Measurements from ENCODE around the gene CRYGN.

DNA sequence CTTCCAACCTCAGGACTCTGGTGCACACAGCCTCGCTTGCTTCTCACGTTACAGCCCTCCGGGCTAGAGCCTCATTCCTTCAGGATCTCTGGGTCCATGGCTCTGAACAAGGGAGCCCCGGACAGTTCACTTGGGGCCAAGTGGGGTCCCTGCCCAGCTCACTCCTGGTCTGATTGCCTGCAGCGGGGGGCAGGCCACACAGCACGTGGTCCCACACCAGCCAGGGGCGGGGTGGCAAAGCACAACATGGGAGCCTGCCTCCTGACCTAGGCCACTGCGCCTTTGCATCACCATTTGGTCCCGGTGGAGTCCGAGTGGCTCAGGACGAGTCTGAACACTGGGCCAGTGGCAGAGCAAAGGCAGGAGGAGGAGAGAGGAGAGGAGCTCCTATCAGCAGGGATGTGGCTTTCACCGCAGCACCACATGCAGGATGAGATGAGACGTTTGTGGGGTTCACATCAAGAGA is 13.4 kb upstream of the CRYGN start:
- TF ChIP-seq, protein P1, sequence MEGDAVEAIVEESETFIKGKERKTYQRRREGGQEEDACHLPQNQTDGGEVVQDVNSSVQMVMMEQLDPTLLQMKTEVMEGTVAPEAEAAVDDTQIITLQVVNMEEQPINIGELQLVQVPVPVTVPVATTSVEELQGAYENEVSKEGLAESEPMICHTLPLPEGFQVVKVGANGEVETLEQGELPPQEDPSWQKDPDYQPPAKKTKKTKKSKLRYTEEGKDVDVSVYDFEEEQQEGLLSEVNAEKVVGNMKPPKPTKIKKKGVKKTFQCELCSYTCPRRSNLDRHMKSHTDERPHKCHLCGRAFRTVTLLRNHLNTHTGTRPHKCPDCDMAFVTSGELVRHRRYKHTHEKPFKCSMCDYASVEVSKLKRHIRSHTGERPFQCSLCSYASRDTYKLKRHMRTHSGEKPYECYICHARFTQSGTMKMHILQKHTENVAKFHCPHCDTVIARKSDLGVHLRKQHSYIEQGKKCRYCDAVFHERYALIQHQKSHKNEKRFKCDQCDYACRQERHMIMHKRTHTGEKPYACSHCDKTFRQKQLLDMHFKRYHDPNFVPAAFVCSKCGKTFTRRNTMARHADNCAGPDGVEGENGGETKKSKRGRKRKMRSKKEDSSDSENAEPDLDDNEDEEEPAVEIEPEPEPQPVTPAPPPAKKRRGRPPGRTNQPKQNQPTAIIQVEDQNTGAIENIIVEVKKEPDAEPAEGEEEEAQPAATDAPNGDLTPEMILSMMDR (IDR thresholded peaks at IDR 0.05): no peak
- TF ChIP-seq POLR2A (IDR thresholded peaks at IDR 0.05): no peak

All from esophagus squamous epithelium (tissue), 4 donors.